Measurements from ENCODE around the gene RAP1GAP2.
"Not testable (repeated sequence)": the region's sequence is repeated elsewhere in the genome, so short reads cannot be mapped to it uniquely, and the experiment has no call there.

RAP1GAP2 gene

DNA sequence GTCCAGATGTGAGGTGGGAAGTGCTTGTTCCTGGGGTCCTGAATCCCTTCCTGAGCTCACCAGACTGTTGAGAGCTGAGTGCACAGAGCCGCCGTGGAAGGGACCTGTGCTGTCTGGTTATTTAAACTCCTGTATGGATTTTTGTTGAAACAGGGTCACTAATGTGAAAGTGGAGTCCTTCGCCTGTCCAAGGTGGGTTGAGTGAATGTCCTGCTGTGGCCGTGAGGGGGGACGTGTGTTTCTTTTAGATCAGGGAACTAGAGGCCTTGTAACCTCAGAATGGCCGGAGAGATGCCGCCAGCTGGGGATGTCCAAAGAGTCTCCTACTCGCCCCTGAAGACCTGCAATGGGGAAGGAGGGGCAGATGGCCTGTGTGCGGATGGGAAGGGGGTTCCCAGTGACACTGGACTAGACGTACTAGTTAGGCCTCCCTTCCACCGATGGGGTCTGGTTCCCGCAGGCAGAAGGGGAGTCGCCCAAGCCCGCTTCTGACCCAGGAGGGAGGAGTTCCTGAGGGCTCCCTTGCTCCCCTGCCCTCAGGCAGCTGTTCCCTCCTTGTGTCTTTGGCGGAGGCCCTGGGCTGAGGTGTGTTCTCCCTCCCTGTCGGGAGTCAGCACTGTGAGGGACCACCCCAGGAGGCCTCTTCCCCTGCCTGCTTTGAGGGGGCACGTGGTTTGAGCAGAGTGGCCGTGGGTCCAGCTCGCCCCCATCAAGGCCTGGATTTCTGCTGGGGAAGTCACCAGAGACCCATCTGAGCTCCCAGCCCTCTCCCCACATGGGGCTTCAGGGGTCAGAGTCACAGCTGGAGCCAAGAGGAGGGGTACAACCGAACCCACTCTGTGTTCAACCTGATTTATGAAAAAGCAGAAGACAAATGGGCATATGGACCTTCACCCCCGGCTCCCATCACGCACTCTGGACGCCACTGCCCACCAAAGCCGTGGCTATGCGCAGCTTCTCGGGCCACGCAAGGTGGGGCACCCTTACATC is 236.3 kb downstream of the RAP1GAP2 start:
- DNase-seq (ENCODE audit: insufficient read length, low spot score) = no peak
- FAIRE-seq = no peak

DNA sequence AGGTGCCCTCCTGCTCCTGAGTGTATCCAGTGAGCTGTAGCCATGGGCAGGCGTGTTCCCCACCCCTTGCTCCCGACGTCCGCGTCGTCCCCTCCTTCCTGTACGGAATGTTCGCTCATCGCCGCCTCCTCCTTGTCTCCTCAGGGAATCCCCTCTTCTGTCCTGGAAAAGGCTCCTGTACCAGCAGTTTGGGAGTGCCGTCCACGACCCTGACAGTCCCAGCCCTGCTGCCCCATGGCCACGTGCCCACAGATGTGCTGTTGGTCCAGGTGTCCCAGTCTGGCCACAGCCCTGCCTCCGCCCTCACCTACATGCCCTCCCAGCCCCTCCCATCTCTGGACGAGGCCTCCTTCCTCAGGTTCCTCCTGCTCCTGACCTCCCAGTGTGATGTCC is 237.0 kb downstream of the RAP1GAP2 start:
- FAIRE-seq (no peak), DNase-seq (ENCODE audit: insufficient read length, low spot score) (no peak)

DNA sequence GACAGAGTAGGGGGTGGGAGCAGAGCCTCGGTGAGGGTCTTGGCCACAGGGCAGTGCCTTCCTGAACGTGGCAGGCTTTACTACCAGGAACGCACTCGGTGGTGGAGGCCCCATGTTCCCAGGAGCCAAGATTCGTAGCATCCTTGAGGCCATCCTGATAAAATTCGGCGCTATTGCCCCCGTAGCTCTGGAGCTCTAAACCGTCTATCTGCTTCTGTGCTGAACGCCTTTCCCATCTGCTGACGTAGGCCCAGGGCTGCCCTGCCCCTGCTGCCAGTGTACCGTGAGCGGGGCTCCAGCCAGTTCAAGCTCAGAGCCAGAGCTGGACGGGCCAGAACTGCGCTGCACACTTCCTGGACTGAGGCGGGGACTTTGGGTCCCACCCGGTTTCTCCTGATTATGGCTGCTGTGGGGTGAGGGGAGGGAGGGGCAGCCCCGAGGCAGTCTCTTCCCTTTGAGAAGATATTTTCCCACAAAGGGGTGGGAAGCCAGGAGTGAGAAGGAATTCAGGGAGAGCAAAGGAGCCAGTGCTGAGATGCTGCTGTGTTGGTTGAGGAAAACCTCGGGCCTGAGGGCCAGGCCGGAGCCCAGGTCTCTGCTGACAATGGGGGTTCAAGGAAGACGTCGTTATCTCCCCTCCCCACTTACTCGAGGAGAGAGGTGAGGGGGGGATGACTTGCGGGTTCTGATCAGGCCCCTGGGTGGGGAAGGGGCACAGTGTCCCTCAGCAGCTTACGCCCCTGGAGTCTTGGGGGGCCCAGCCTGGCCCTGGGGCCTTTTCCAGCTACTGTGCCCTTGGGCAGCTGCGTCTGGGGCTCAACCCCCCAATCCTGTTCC is 237.7 kb downstream of the RAP1GAP2 start:
- FAIRE-seq = no peak
- no peak for DNase-seq (ENCODE audit: insufficient read length, low spot score)

GRCh38 chr17:3034578-3034920 is 238.3 kb downstream of the RAP1GAP2 start:
- DNase-seq (ENCODE audit: insufficient read length, low spot score) = no peak
- FAIRE-seq = no peak

- FAIRE-seq (no peak), DNase-seq (ENCODE audit: insufficient read length, low spot score) (no peak)
Observed at GRCh38 chr17:3035256-3035967, 239.2 kb downstream of the RAP1GAP2 start.

DNA sequence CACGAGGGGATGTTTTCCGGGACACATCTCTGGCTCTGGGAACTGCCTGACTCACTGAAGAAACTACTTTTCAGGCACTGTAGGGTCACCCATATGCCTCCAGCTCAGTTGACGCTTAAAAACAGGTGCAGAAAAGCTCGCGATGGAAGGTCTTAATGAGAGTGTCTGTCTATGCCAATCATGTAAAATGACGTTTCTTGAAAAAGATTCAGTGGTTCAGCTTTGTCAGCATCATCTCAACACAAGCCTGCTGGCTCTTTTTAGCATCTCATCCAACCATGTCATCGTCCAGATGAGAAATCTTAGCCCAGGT is 239.7 kb downstream of the RAP1GAP2 start:
- FAIRE-seq (no peak), DNase-seq (ENCODE audit: insufficient read length, low spot score) (no peak)

GRCh38 chr17:3036800-3037199 is 240.6 kb downstream of the RAP1GAP2 start:
- FAIRE-seq = no peak
- DNase-seq (ENCODE audit: insufficient read length, low spot score) = no peak

- DNase-seq (ENCODE audit: insufficient read length, low spot score) (no peak), FAIRE-seq (no peak)
Observed at GRCh38 chr17:3037259-3037658, 241.0 kb downstream of the RAP1GAP2 start.

DNA sequence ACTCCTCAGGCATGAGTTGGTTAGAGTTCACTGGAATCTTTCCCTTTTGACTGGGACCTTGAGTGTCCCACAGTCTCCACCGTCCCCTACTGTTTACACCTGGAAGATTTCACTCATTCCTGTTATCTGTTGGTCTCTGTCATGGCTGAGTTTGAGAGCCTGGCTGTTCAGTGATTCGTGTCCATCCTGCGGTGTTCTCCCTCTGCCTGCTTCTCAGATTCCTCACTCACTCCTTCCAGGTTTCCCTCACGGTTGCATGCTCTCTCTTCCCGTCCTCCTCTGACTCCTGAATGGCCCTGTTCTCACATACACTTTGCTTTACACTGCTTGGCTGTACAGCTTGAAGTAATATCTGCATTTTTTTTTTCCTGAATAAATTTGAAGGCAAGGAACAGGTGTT is 242.7 kb downstream of the RAP1GAP2 start:
- FAIRE-seq (no peak), DNase-seq (ENCODE audit: insufficient read length, low spot score) (no peak)

DNA sequence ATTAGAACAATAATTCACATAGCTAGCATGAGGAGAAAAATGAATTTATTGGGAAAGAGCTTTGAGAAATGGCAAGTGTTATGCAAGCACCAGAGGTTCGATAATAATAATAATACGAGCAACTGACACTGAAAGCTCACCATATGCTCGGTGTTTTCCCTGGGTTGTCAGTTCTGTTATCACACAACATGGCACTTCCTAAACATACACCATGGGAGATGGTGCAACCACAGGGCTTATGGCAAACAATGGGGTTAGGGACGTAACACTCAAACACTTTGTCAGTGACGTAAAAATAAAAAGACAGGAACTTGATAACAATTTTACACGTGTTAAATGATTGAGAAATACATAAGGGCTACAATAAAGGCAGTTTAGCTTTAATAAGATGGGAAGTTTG is 243.5 kb downstream of the RAP1GAP2 start:
- DNase-seq (ENCODE audit: insufficient read length, low spot score) = no peak
- no peak for FAIRE-seq

GRCh38 chr17:3040882-3041281 is 244.6 kb downstream of the RAP1GAP2 start:
- no peak for DNase-seq (ENCODE audit: insufficient read length, low spot score)
- FAIRE-seq = no peak

GRCh38 chr17:3043737-3044365 is 247.6 kb downstream of the RAP1GAP2 start:
- no peak for FAIRE-seq
- DNase-seq (ENCODE audit: insufficient read length, low spot score) = no peak

GRCh38 chr17:3046753-3047152 is 250.5 kb downstream of the RAP1GAP2 start:
- DNase-seq (ENCODE audit: insufficient read length, low spot score) (no peak), FAIRE-seq (no peak)

- DNase-seq (ENCODE audit: insufficient read length, low spot score) (peak; percentile 97), FAIRE-seq (peak; percentile 95)
Observed at GRCh38 chr17:3048727-3049471, 252.7 kb downstream of the RAP1GAP2 start.

GRCh38 chr17:3049705-3050295 is 253.6 kb downstream of the RAP1GAP2 start:
- FAIRE-seq (no peak), DNase-seq (ENCODE audit: insufficient read length, low spot score) (no peak)

- not testable (repeated sequence) for FAIRE-seq; DNase-seq (ENCODE audit: insufficient read length, low spot score)
Observed at GRCh38 chr17:3054868-3055267, 258.6 kb downstream of the RAP1GAP2 start.

DNA sequence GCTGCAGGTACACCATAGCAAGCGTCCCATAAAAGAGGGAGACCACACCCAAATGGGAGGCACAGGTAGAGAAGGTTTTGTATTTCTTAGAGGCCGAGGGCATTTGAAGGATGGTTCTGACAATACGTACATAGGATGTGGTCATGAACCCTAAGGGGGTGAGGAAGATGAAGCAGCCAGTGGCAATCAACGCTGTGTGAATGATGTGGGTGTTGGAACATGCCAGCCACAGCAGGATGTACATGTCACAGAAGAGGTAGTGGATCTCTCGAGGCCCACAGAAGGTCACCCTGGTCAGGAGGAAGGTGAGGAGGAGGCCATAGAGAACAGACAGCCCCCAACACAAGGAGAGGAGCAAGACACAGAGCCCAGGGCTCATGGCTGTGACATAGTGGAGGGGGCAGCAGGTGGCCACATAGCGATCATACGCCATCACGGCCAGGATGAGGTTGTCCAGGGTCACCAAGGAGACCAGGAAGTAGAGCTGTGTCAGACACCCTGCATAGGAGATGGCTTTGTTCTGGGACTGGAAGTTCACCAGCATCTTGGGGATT is 266.7 kb downstream of the RAP1GAP2 start:
- DNase-seq (ENCODE audit: insufficient read length, low spot score) = not testable (repeated sequence)
- peak; percentile 60 for FAIRE-seq

GRCh38 chr17:3063507-3063906 is 267.3 kb downstream of the RAP1GAP2 start, which contains the start of gene OR1D5:
TSS of gene OR1D5 (minus strand) at chr17:3063607. CDS start at chr17:3063607, 0 bp downstream.
- not testable (repeated sequence) for DNase-seq (ENCODE audit: insufficient read length, low spot score); FAIRE-seq

DNA sequence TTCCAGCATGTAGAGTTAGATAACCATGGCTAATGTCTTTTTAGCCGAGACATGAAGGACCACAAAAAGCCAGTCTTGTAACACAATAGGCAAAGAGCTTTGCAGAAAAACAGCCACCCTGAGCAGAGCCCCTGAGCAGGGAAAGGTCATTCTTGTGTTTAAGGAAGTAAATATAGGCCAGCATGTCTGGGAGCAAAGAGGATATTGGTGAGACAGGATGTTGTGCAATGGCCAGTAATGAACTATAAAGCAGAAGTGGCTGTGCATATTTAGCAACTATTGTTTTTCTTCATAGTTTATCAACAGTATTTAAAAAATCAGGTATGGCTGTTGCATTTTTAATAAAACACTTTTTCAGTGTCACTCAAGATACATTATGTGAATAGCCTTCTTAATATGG is 269.0 kb downstream of the RAP1GAP2 start:
- FAIRE-seq = peak; percentile 31
- not testable (repeated sequence) for DNase-seq (ENCODE audit: insufficient read length, low spot score)

Measured in HTR-8/SVneo (cell line).